ENCODE results near the gene ARRDC3. TPM values are rescaled to one million over a fixed set of nuclear protein-coding genes. Genes with fewer than 3 reads are reported as not detected.
"Not testable (repeated sequence)": the region's sequence is repeated elsewhere in the genome, so short reads cannot be mapped to it uniquely, and the experiment has no call there.

Gene ARRDC3
- total RNA-seq, 1 experiment from 2014 or later = 33.0 TPM

DNA sequence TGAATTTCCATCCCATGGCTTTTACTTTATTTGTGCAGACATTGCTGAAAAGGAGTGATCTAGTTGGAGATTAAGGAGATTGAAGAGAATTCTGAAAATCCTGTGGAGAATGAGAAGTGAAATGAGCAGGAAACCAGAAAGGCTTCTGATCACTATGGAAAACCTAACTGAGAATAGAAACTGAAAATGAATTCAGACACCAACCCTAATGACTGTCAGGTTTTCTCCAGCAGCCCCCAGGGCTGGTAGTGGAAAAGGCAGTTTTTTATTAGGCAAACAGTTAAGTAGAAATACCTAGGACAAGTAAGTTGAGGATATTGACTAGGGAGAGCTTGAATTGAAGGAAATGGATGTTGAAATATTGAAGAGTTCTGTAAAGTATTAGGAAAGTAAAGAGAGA is 14.7 kb upstream of the ARRDC3 start:
- Histone ChIP-seq H3K9me3 (ENCODE audit: control insufficient read depth, insufficient read depth, low read depth, low read length) (no peaks in the 10 kb centered on the region), H3K27ac (ENCODE audit: low read length) (no peak overlapping the region), H3K27me3 (ENCODE audit: control insufficient read depth, insufficient read depth, low read length) (no peaks in the 10 kb centered on the region), H3K36me3 (ENCODE audit: control insufficient read depth, insufficient read depth, low read length) (no peaks in the 10 kb centered on the region), H3K4me3 (ENCODE audit: low read depth in 2 of 2, low read length in 2 of 2) (no peak overlapping the region), H3K4me1 (ENCODE audit: control insufficient read depth, insufficient read depth, low read length) (no peaks in the 10 kb centered on the region)
- ATAC-seq = no peak
- TF ChIP-seq, protein P1, sequence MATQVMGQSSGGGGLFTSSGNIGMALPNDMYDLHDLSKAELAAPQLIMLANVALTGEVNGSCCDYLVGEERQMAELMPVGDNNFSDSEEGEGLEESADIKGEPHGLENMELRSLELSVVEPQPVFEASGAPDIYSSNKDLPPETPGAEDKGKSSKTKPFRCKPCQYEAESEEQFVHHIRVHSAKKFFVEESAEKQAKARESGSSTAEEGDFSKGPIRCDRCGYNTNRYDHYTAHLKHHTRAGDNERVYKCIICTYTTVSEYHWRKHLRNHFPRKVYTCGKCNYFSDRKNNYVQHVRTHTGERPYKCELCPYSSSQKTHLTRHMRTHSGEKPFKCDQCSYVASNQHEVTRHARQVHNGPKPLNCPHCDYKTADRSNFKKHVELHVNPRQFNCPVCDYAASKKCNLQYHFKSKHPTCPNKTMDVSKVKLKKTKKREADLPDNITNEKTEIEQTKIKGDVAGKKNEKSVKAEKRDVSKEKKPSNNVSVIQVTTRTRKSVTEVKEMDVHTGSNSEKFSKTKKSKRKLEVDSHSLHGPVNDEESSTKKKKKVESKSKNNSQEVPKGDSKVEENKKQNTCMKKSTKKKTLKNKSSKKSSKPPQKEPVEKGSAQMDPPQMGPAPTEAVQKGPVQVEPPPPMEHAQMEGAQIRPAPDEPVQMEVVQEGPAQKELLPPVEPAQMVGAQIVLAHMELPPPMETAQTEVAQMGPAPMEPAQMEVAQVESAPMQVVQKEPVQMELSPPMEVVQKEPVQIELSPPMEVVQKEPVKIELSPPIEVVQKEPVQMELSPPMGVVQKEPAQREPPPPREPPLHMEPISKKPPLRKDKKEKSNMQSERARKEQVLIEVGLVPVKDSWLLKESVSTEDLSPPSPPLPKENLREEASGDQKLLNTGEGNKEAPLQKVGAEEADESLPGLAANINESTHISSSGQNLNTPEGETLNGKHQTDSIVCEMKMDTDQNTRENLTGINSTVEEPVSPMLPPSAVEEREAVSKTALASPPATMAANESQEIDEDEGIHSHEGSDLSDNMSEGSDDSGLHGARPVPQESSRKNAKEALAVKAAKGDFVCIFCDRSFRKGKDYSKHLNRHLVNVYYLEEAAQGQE (IDR thresholded peaks at IDR 0.05; ENCODE audit: insufficient read depth in 1 of 2, low read depth in 2 of 2, low read length in 1 of 2) = no peak
- TF ChIP-seq, protein P2, sequence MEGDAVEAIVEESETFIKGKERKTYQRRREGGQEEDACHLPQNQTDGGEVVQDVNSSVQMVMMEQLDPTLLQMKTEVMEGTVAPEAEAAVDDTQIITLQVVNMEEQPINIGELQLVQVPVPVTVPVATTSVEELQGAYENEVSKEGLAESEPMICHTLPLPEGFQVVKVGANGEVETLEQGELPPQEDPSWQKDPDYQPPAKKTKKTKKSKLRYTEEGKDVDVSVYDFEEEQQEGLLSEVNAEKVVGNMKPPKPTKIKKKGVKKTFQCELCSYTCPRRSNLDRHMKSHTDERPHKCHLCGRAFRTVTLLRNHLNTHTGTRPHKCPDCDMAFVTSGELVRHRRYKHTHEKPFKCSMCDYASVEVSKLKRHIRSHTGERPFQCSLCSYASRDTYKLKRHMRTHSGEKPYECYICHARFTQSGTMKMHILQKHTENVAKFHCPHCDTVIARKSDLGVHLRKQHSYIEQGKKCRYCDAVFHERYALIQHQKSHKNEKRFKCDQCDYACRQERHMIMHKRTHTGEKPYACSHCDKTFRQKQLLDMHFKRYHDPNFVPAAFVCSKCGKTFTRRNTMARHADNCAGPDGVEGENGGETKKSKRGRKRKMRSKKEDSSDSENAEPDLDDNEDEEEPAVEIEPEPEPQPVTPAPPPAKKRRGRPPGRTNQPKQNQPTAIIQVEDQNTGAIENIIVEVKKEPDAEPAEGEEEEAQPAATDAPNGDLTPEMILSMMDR (IDR thresholded peaks at IDR 0.05) = no peak
- TF ChIP-seq POLR2AphosphoS5 (IDR thresholded peaks at IDR 0.05; ENCODE audit: low read depth, low read length) (no peak), SIN3A (IDR thresholded peaks at IDR 0.05; ENCODE audit: borderline replicate concordance, insufficient read depth, low read depth, low read length) (no peak), TCF7L2 (IDR thresholded peaks at IDR 0.05; ENCODE audit: low read depth, low read length) (no peak)
- no peak for DNase-seq (ENCODE audit: low read depth, low spot score)
- ChIA-PET CTCF (no interaction called here), POLR2A (no interaction called here)
- intact Hi-C loops (cut with micrococcal nuclease; ENCODE audit: unreplicated experiment) = no loop called here
- no TSS peak for BruUV-seq (replicated peaks)
- in situ Hi-C loops (cut with HindIII; ENCODE audit: low pct_unique_long_range_greater_than_20kb, low sequenced_read_pairs) = no loop called here

DNA sequence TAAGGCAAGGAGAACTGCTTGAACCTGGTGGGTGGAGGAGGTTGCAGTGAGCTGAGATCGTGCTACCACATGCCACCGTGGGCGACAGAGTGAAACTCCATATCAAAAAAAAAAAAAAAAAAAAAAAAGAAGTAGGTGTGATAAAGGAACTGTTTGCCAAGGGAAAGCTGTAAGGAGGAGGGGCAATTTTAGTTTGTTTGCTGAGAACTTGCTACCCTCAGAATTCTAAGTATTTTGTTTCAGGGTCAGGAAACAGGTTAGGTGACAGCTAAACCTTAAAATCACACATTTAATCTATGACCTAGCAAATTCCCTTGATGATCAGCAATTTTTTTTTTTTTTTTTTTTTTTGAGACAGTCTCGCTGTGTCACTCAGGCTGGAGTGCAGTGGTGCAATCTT is 7.2 kb upstream of the ARRDC3 start:
- ATAC-seq = no peak
- H3K4me3 ChIP-seq (ENCODE audit: low read depth in 2 of 2, low read length in 2 of 2) = no peak overlapping the region
- H3K27ac ChIP-seq (ENCODE audit: low read length) = no peak overlapping the region
- no TSS peak for BruUV-seq (replicated peaks)
- H3K27me3 ChIP-seq (ENCODE audit: control insufficient read depth, insufficient read depth, low read length) = no peaks in the 10 kb centered on the region
- no peaks in the 10 kb centered on the region for H3K36me3 ChIP-seq (ENCODE audit: control insufficient read depth, insufficient read depth, low read length)
- no peaks in the 10 kb centered on the region for H3K9me3 ChIP-seq (ENCODE audit: control insufficient read depth, insufficient read depth, low read depth, low read length)
- intact Hi-C loops (cut with micrococcal nuclease; ENCODE audit: unreplicated experiment) (no loop called here), in situ Hi-C loops (cut with HindIII; ENCODE audit: low pct_unique_long_range_greater_than_20kb, low sequenced_read_pairs) (no loop called here)
- no peaks in the 10 kb centered on the region for H3K4me1 ChIP-seq (ENCODE audit: control insufficient read depth, insufficient read depth, low read length)
- TF ChIP-seq, protein P2 (IDR thresholded peaks at IDR 0.05) = no peak
- no peak for TF ChIP-seq TCF7L2 (IDR thresholded peaks at IDR 0.05; ENCODE audit: low read depth, low read length)
- TF ChIP-seq, protein P1 (IDR thresholded peaks at IDR 0.05; ENCODE audit: insufficient read depth in 1 of 2, low read depth in 2 of 2, low read length in 1 of 2) = no peak
- TF ChIP-seq SIN3A (IDR thresholded peaks at IDR 0.05; ENCODE audit: borderline replicate concordance, insufficient read depth, low read depth, low read length) = no peak
- TF ChIP-seq POLR2AphosphoS5 (IDR thresholded peaks at IDR 0.05; ENCODE audit: low read depth, low read length) = no peak
- DNase-seq (ENCODE audit: low read depth, low spot score) = no peak
- CTCF ChIA-PET = interaction anchor here (0.6 to 0.7 kb wide), 2 partner anchors 97 to 664 kb away, joined by 7 to 10 read pairs; no protein-coding TSS in a partner anchor
- POLR2A ChIA-PET = no interaction called here

DNA sequence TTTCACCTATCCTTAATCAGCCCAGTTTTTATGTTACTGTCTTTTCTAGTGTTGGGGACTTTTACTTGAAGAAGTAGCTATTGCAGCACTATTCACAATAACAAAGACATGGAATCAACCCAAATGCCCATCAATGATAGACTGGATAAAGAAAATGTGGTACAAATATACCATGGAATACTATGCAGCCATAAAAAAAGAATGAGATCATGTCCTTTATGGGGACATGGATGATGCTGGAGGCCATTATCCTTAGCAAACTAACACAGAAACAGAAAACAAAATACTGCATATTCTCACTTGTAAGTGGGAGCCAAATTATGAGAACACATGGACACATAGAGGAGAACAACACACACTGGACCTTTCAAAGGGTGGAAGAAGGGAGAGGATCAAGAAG is 6.4 kb upstream of the ARRDC3 start:
- H3K27ac ChIP-seq (ENCODE audit: low read length); H3K4me3 ChIP-seq (ENCODE audit: low read depth in 2 of 2, low read length in 2 of 2); H3K36me3 ChIP-seq (ENCODE audit: control insufficient read depth, insufficient read depth, low read length); DNase-seq (ENCODE audit: low read depth, low spot score); ATAC-seq; H3K9me3 ChIP-seq (ENCODE audit: control insufficient read depth, insufficient read depth, low read depth, low read length); BruUV-seq (replicated peaks); POLR2A ChIA-PET; in situ Hi-C loops (cut with HindIII; ENCODE audit: low pct_unique_long_range_greater_than_20kb, low sequenced_read_pairs); H3K27me3 ChIP-seq (ENCODE audit: control insufficient read depth, insufficient read depth, low read length); H3K4me1 ChIP-seq (ENCODE audit: control insufficient read depth, insufficient read depth, low read length): not testable (repeated sequence)
- CTCF ChIA-PET = interaction anchor here (0.6 kb wide), 1 partner anchor 663 kb away, joined by 7 read pairs; no protein-coding TSS in a partner anchor
- intact Hi-C loops (cut with micrococcal nuclease; ENCODE audit: unreplicated experiment) = loop anchor here (10.0 kb wide), 1 partner anchor 455 kb away; no protein-coding TSS in a partner anchor
